ENCODE data around the gene MIPOL1. TPM values are rescaled to one million over a fixed set of nuclear protein-coding genes. Genes with fewer than 3 reads are reported as not detected.

The MIPOL1 gene
- total and polyA plus RNA-seq, 2 donors (not counting 3 experiments of a cell fraction or from before 2014, with no cell fraction given), result 3.4 to 33.5 TPM

- no peak for TF ChIP-seq GATA2 (IDR thresholded peaks at IDR 0.05; ENCODE audit: insufficient read depth, insufficient read length, low read depth, low read length)
- no peak for TF ChIP-seq JUN (IDR thresholded peaks at IDR 0.05; ENCODE audit: borderline replicate concordance, insufficient read depth, insufficient read length, low read depth)
- TF ChIP-seq CTCF (IDR thresholded peaks at IDR 0.05; ENCODE audit: extremely low read depth in 1 of 2, insufficient read depth in 1 of 2, low read depth in 1 of 2, low read length in 2 of 2), result no peak
- TF ChIP-seq POLR2AphosphoS5 (IDR thresholded peaks at IDR 0.05; ENCODE audit: insufficient read depth, low read depth, low read length), result no peak
- TF ChIP-seq MYC (IDR thresholded peaks at IDR 0.05; ENCODE audit: low read depth, low read length), result no peak
- no peak for TF ChIP-seq FOS (IDR thresholded peaks at IDR 0.05; ENCODE audit: borderline replicate concordance, insufficient read depth, low read length)
- TF ChIP-seq EZH2 (IDR thresholded peaks at IDR 0.05; ENCODE audit: borderline replicate concordance, low read depth, low read length, severe bottlenecking), result no peak
- TF ChIP-seq MAX (IDR thresholded peaks at IDR 0.05; ENCODE audit: insufficient read depth, insufficient read length), result no peak
- no peak for TF ChIP-seq POLR2A (IDR thresholded peaks at IDR 0.05; ENCODE audit: low read depth, low read length)
- dilution Hi-C loops (cut with MboI; ENCODE audit: extremely low pct_ligation_motif_present, low sequenced_read_pairs) (no loop called here), intact Hi-C loops (cut with micrococcal nuclease) (no loop called here)
- no peak overlapping the region for H3K9ac ChIP-seq (replicated peaks; ENCODE audit: extremely low read depth, insufficient read depth, low read length)
- H4K20me1 ChIP-seq (replicated peaks; ENCODE audit: control insufficient read depth, extremely low read depth, insufficient read depth, low read length), result no peaks in the 10 kb centered on the region
- H3K4me1 ChIP-seq (ENCODE audit: control insufficient read depth, extremely low read depth, insufficient read depth, low read length), result no peaks in the 10 kb centered on the region
- no peak overlapping the region for H3K4me3 ChIP-seq (replicated peaks in 1 of 3; ENCODE audit: insufficient read depth in 1 of 3, low read depth in 1 of 3, low read length in 3 of 3)
- DNase-seq (ENCODE audit: low read depth, low spot score) (no peak), FAIRE-seq (no peak)
- no TSS peak for BruUV-seq (replicated peaks)
- H3K36me3 ChIP-seq (ENCODE audit: control insufficient read depth in 2 of 2, extremely low read depth in 1 of 2, insufficient read depth in 2 of 2, low read length in 2 of 2), result no peaks in the 10 kb centered on the region
- H2AFZ ChIP-seq (ENCODE audit: low read depth, low read length), result no peak overlapping the region
- POLR2A ChIA-PET, result no interaction called here
- H3K4me2 ChIP-seq (ENCODE audit: insufficient read depth, low read length), result no peak overlapping the region
- CTCF ChIA-PET, result interaction anchor here (1.3 to 1.4 kb wide), 2 partner anchors 12 to 19 kb away, joined by 3 to 5 read pairs; no protein-coding TSS in a partner anchor
- H3K27me3 ChIP-seq (ENCODE audit: control insufficient read depth in 2 of 2, insufficient read depth in 2 of 2, low read length in 2 of 2), result no peaks in the 10 kb centered on the region
- H3K79me2 ChIP-seq (ENCODE audit: control insufficient read depth, insufficient read depth, low read length), result no peaks in the 10 kb centered on the region
- H3K9me3 ChIP-seq (replicated peaks; ENCODE audit: control insufficient read depth, insufficient read depth, low read length), result no peaks in the 10 kb centered on the region
- H3K27ac ChIP-seq (ENCODE audit: insufficient read depth, low read depth, low read length), result no peak overlapping the region
- H3K9me1 ChIP-seq (replicated peaks; ENCODE audit: control insufficient read depth, extremely low read depth, insufficient read depth, low read length), result no peaks in the 10 kb centered on the region
Measured at GRCh38 chr14:37437490-37437889, 239.8 kb downstream of the MIPOL1 start.
